Peyer's patch (tissue), 4 donors: Measurements from ENCODE around the gene CCDC159. TPM values are rescaled to one million over a fixed set of nuclear protein-coding genes. Genes with fewer than 3 reads are reported as not detected.

Source experiments
- DNase-seq, 3 donors: peaks; one replicate each; pipeline ENCODE4 v3.0.0-alpha.2; 2017 to 2019
- H3K27ac ChIP-seq, 4 donors: fragments of 200-600 bp; sonication (generic); one replicate each; pipeline ENCODE4 v1.5.1; 2016 to 2019
- H3K27me3 ChIP-seq, 2 donors: fragments of 200-600 bp; sonication (generic); one replicate each; pipeline ENCODE4 v1.5.1; 2019
- H3K36me3 ChIP-seq, 3 donors: fragments of 200-600 bp; sonication (generic); one replicate each; pipeline ENCODE4 v1.5.1; 2016 to 2019
- H3K4me1 ChIP-seq, 4 donors: fragments of 200-600 bp; sonication (generic); one replicate each; pipeline ENCODE4 v1.5.1; 2016 to 2019
- H3K4me3 ChIP-seq, 4 donors: fragments of 200-600 bp; sonication (generic); 1 replicate in 3 of 4; 2 replicates in 1 of 4; pipeline ENCODE4 v1.5.1; 2016 to 2019; ENCODE audit warnings: mild to moderate bottlenecking in 1 of 4
- H3K9me3 ChIP-seq, 4 donors: fragments of 200-600 bp; sonication (generic); one replicate each; pipeline ENCODE4 v1.5.1; 2016 to 2019; ENCODE audit warnings: mild to moderate bottlenecking in 1 of 4
- POLR2A ChIP-seq, 2 donors: fragments of 450-650 bp; IDR thresholded peaks; one replicate each; pipeline ENCODE4 v1.5.1; 2017; ENCODE audit warnings: antibody characterized with exemption in 2 of 2, mild to moderate bottlenecking in 2 of 2, moderate library complexity in 2 of 2
- total RNA-seq, 4 donors: library from RNA; depleted of rRNA; stranded (reverse); fragments of >200 nt; gene quantifications; one replicate each; pipeline ENCODE4 v1.1.0, GENCODE V29; 2016
- TF ChIP-seq, protein P1 (sequence below), 6 experiments: fragments of 450-650 bp in 4 of 6; fragments of 200-600 bp in 2 of 6; sonication (generic) in 1 of 6; IDR thresholded peaks; one replicate each; pipeline ENCODE4 v1.5.1; 2017 to 2019; ENCODE audit warnings: antibody characterized with exemption in 6 of 6, mild to moderate bottlenecking in 3 of 6, moderate library complexity in 1 of 6

Gene CCDC159
- total RNA-seq, 4 donors from 2014 or later, result 25.6 to 157 (median 65.6) TPM

DNA sequence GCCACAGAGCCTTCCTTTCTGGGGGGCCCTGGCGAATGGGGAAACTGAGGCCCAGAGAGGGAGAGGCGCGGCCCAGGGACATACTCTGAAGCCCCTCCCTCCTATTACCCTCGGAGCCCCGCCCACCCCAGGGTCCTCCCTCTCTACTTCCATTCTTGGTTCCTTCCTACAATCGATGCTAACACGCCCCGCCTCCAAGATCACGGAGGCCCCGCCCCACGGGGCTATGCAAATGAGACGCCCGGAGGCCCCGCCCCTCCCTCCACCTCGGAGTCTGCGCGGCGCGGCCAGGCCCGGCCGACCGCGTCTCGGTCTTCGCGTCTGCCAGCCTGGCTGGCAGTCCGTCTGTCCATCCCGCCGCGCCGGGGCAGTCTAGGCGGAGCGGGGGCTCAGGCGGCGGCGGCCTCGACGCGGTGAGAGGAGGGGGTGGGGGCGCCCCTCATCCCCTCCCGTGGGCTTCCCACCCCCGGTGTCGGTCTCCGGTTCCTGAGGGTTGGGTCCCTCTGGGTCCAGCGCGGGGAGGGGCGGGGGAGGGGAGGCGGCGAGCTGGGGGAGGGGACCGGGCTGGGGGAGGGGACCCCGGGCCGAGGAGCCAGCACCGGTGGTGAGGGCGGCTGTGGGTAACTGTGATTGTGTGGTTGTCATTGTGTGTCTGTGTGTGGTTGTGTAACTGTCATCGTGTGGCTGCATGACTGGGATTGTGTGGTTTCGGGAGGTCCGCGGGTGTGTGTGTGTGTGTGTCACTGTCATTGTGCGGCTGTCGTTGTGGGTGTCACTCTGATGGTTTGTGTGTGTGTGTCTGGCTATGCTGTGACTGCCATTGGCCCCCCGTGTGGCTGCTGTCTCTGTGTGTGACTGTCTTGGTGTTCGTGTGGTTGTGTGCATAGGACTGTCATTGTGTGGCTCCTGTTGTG, 9.1 kb downstream of the CCDC159 start, which contains the start of gene PLPPR2:
TSS of gene PLPPR2 (plus strand) at position 273 of the 914 bp plus-strand sequence. CDS start 2,242 bp downstream, outside the sequence.
- Histone ChIP-seq H3K27me3 (no peaks in the 10 kb centered on the region), H3K36me3 (no peaks in the 10 kb centered on the region), H3K4me1 (peaks cover 0 to 10% (median 3%) of the 10 kb centered on the region in 4 donors), H3K4me3 (peak within 1 kb of the TSS; percentile 38 to 54 (median 52)), H3K9me3 (no peaks in the 10 kb centered on the region), H3K27ac (peak within 1 kb of the TSS in 3 of 4 donors; percentile 5 to 50 (median 46))
- DNase-seq, result peak; percentile 81 to 94 (median 89)
- TF ChIP-seq, protein P1, sequence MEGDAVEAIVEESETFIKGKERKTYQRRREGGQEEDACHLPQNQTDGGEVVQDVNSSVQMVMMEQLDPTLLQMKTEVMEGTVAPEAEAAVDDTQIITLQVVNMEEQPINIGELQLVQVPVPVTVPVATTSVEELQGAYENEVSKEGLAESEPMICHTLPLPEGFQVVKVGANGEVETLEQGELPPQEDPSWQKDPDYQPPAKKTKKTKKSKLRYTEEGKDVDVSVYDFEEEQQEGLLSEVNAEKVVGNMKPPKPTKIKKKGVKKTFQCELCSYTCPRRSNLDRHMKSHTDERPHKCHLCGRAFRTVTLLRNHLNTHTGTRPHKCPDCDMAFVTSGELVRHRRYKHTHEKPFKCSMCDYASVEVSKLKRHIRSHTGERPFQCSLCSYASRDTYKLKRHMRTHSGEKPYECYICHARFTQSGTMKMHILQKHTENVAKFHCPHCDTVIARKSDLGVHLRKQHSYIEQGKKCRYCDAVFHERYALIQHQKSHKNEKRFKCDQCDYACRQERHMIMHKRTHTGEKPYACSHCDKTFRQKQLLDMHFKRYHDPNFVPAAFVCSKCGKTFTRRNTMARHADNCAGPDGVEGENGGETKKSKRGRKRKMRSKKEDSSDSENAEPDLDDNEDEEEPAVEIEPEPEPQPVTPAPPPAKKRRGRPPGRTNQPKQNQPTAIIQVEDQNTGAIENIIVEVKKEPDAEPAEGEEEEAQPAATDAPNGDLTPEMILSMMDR (IDR thresholded peaks at IDR 0.05), result no peak
- peak in 1 of 2 donors; percentile 21 for TF ChIP-seq POLR2A (IDR thresholded peaks at IDR 0.05)

DNA sequence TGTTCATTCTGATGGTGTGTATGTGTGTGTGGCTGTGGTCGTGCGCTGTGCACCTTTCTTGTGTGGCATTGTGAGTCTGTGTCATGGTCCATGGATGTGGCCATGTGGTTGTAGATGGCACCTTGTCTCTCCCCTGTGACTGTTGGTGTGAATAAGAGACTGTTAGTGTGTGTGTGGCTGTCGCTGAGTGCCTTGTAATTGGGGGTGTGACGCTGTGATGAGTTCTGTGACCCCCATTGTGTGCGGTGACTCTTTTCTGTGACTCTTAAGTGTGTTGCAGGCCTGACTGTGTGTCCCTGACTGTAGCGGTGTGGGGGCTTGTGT, 9.7 kb downstream of the CCDC159 start:
- no peak overlapping the region for H3K27ac ChIP-seq
- peak overlapping the region; percentile 38 to 54 (median 52) for H3K4me3 ChIP-seq
- no peaks in the 10 kb centered on the region for H3K36me3 ChIP-seq

DNA sequence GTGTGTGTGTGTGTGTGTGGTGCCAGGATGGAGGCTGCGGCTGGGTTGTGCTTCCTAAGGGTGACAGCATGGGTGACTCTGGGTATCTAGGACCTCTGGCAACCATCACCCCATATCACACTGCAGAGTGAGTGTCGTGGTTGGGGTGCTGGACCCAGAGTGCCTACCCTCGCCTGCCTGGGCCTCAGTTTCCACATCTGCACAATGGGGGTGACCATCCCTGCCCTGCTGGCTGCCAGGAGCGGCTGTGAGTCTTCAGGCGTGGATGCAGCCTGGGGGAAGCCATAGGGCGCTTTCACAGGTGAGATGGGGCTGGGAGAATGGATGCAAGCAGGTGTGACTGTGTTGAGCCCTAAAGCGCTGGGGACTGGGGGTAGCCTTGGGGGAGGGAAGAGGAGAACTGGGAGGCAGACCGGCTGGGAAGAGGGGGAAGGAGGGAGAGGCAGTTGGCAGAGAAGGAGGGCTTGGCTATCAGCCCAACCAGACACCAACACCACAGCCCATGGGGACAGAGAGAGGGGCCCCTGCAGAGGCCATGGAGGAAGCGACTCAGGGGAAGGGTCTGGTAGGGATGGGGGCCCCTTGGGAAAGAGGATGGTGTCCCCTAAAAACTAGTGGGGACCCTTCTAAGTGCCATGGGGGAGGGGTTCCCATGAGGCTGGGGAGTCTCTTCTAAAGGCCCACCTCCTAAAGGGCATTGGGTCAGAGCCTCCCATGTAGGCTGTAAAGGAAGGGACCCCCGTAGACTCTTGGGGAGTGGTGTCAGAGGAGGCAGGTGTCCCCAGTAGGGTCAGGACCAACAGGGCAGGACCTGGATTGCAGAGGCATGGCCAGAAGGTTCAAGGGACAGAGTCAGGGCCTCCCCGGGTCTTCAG, 10.6 kb downstream of the CCDC159 start:
- no peak overlapping the region for H3K4me3 ChIP-seq
- no peak for TF ChIP-seq POLR2A (IDR thresholded peaks at IDR 0.05)
- TF ChIP-seq, protein P1 (IDR thresholded peaks at IDR 0.05), result no peak
- H3K4me1 ChIP-seq, result peaks cover 0 to 14% (median 3%) of the 10 kb centered on the region in 4 donors
- H3K36me3 ChIP-seq, result no peaks in the 10 kb centered on the region
- H3K27me3 ChIP-seq, result no peaks in the 10 kb centered on the region
- H3K27ac ChIP-seq, result no peak overlapping the region
- H3K9me3 ChIP-seq, result no peaks in the 10 kb centered on the region
- no peak for DNase-seq

More for the DNA sequence above, 9.7 kb downstream of the CCDC159 start:
- H3K9me3 ChIP-seq, result no peaks in the 10 kb centered on the region
- TF ChIP-seq, protein P1 (IDR thresholded peaks at IDR 0.05), result no peak
- no peak for TF ChIP-seq POLR2A (IDR thresholded peaks at IDR 0.05)
- H3K4me1 ChIP-seq, result peaks cover 0 to 10% (median 3%) of the 10 kb centered on the region in 4 donors
- no peaks in the 10 kb centered on the region for H3K27me3 ChIP-seq
- DNase-seq, result no peak

DNA sequence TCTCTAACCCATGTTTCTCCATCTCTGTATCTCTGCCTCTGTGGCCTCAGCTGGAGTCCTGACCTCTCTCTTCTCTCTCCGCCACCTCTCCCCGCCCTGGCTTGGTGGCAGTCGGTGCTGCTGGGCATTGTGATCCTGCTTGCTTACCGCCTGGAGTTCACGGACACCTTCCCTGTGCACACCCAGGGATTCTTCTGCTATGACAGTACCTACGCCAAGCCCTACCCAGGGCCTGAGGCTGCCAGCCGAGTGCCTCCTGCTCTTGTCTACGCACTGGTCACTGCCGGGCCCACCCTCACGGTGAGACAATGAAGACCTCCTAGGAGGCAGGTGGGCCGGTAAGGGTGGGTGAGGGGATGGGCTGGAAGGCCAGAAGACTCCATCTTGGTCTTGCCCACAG, 13.1 kb downstream of the CCDC159 start:
- Histone ChIP-seq H3K4me3 (no peak overlapping the region), H3K36me3 (no peaks in the 10 kb centered on the region), H3K27me3 (no peaks in the 10 kb centered on the region), H3K27ac (no peak overlapping the region), H3K4me1 (peaks cover 0 to 15% (median 3%) of the 10 kb centered on the region in 4 donors), H3K9me3 (no peaks in the 10 kb centered on the region)
- TF ChIP-seq, protein P1 (IDR thresholded peaks at IDR 0.05), result no peak
- TF ChIP-seq POLR2A (IDR thresholded peaks at IDR 0.05), result no peak
- no peak for DNase-seq

DNA sequence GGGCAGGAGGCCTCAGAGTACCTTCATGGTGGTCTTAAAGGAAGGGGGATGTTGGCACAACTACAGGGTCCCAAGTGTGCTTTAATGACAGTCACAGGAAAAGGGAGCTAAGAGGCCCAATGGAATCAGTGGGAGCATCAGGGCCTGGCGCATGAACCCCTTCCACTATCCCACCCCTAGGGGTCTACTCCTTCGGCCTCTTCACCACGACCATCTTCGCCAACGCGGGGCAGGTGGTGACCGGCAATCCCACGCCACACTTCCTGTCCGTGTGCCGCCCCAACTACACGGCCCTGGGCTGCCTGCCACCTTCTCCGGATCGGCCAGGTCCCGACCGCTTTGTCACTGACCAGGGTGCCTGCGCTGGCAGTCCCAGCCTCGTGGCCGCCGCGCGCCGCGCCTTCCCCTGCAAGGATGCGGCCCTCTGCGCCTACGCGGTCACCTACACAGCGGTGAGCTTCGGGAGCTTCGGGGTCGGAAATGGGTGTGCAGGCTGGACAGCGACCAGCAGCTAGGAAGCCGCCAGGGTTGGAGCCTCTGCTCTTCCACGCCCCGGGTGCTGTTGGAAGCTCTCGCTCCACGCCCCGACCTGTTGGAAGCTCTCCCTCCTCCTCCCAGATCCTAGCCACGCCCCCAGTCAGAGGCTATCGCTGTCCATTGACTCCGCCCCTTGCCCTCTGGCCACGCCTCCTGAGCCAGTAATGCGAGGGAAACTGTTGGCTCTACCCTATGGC, 14.9 kb downstream of the CCDC159 start:
- Histone ChIP-seq H3K36me3 (no peaks in the 10 kb centered on the region), H3K9me3 (no peaks in the 10 kb centered on the region), H3K27me3 (no peaks in the 10 kb centered on the region), H3K4me3 (peak overlapping the region in 2 of 4 donors; percentile 21 to 38), H3K27ac (no peak overlapping the region), H3K4me1 (peaks cover 0 to 5% (median 0%) of the 10 kb centered on the region in 4 donors)
- no peak for TF ChIP-seq POLR2A (IDR thresholded peaks at IDR 0.05)
- TF ChIP-seq, protein P1 (IDR thresholded peaks at IDR 0.05), result no peak
- peak in 2 of 3 donors; percentile 89 for DNase-seq
